Memory B cell (primary cell): ENCODE data around the gene COL4A5.

Experiments
- ATAC-seq: fragments of 150-1000 bp; cut with Tn5 transposase; 2 replicates; pipeline ENCODE4 v1.10.0; 2021; ENCODE audit warnings: low read depth, mild to moderate bottlenecking, moderate library complexity
- DNase-seq, 2 donors: peaks; one replicate each; pipeline ENCODE4 v3.0.0; 2022; ENCODE audit warnings: low spot score in 2 of 2
- H3K27ac Mint-ChIP-seq: one replicate; pipeline ENCODE4 v1.8.0; 2022; ENCODE audit warnings: mild to moderate bottlenecking, moderate library complexity, mixed read lengths
- H3K27me3 Mint-ChIP-seq: one replicate; pipeline ENCODE4 v1.8.0; 2022; ENCODE audit warnings: mixed read lengths
- H3K36me3 Mint-ChIP-seq: one replicate; pipeline ENCODE4 v1.8.0; 2022; ENCODE audit warnings: mild to moderate bottlenecking, mixed read lengths
- H3K4me1 Mint-ChIP-seq: one replicate; pipeline ENCODE4 v1.8.0; 2022; ENCODE audit warnings: mixed read lengths
- H3K4me3 Mint-ChIP-seq: one replicate; pipeline ENCODE4 v1.8.0; 2022; ENCODE audit warnings: mild to moderate bottlenecking, moderate library complexity, mixed read lengths
- H3K9me3 Mint-ChIP-seq: one replicate; pipeline ENCODE4 v1.8.0; 2022; ENCODE audit warnings: mixed read lengths

Gene COL4A5

GRCh38 chrX:108640817-108641216, 201.2 kb downstream of the COL4A5 start:
- Mint-ChIP-seq H3K4me3 (no peak overlapping the region), H3K27me3 (no peaks in the 10 kb centered on the region), H3K9me3 (peaks cover 3% of the 10 kb centered on the region), H3K36me3 (no peaks in the 10 kb centered on the region), H3K27ac (no peak overlapping the region), H3K4me1 (no peaks in the 10 kb centered on the region)
- ATAC-seq, result no peak
- no peak for DNase-seq

DNA sequence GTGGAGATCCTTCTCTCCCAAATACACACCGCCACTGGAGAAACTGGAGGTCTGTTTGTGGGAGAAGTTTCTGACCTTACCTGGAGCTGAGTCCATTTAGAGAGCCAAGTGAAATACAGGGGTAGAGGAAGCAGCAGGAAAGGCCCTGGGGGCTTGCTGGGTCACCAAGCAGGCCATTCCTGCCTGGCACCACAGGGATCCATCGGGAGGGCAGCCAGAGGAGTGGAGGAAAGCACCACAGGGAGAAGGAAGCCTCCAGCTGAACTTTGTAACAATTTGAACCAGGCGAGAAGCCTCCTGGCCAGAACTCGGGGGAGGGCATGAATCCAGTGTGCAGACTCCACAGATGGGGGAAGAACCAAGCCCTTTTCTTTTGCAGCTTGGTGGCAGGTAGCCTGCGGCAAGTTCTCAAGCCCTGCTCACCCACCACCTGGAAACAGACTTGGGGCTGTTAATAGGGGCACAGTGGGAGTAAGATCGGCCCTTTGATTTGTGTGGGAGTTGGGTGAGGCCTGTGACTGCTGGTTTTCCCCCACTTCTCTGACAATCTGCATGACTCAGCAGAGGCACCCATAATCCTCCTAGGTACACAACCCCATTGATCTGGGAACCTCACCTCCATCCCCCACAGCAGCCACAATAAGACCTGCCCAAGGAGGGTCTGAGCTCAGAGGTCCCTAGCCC, 202.1 kb downstream of the COL4A5 start:
- ATAC-seq, result no peak
- H3K9me3 Mint-ChIP-seq, result peaks cover 3% of the 10 kb centered on the region

DNA sequence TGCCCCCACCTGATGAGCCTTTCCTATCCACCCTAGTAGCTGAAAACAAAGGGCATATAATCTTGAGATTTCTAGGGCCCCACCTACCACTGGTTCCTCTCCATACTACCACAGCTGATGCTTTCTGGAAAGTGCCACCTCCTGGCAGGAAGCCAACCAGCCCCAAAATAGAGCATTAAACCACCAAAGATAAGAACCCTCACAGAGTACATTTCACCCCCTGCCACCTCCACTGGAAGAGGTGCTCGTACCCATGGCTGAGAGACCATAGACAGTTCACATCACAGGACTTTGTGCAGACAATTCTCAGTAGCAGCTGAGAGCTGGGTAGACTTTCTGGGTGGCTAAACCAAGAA, 202.6 kb downstream of the COL4A5 start:
- H3K27me3 Mint-ChIP-seq, result no peaks in the 10 kb centered on the region
- no peak overlapping the region for H3K27ac Mint-ChIP-seq
- ATAC-seq, result no peak
- H3K36me3 Mint-ChIP-seq, result no peaks in the 10 kb centered on the region
- H3K9me3 Mint-ChIP-seq, result peaks cover 3% of the 10 kb centered on the region
- no peaks in the 10 kb centered on the region for H3K4me1 Mint-ChIP-seq
- DNase-seq, result no peak
- no peak overlapping the region for H3K4me3 Mint-ChIP-seq

More for the DNA sequence above, 202.1 kb downstream of the COL4A5 start:
- no peaks in the 10 kb centered on the region for H3K27me3 Mint-ChIP-seq
- H3K27ac Mint-ChIP-seq, result no peak overlapping the region
- H3K4me1 Mint-ChIP-seq, result no peaks in the 10 kb centered on the region
- H3K36me3 Mint-ChIP-seq, result no peaks in the 10 kb centered on the region
- no peak for DNase-seq
- no peak overlapping the region for H3K4me3 Mint-ChIP-seq

GRCh38 chrX:108664701-108665100, 225.1 kb downstream of the COL4A5 start:
- no peak overlapping the region for H3K4me3 Mint-ChIP-seq
- H3K36me3 Mint-ChIP-seq, result no peaks in the 10 kb centered on the region
- ATAC-seq, result no peak
- H3K27ac Mint-ChIP-seq, result no peak overlapping the region
- DNase-seq, result no peak
- no peaks in the 10 kb centered on the region for H3K4me1 Mint-ChIP-seq
- no peaks in the 10 kb centered on the region for H3K27me3 Mint-ChIP-seq
- peaks cover 2% of the 10 kb centered on the region for H3K9me3 Mint-ChIP-seq

GRCh38 chrX:108666101-108666500, 226.5 kb downstream of the COL4A5 start:
- no peaks in the 10 kb centered on the region for H3K27me3 Mint-ChIP-seq
- no peak for DNase-seq

GRCh38 chrX:108671526-108671925, 231.9 kb downstream of the COL4A5 start:
- Mint-ChIP-seq H3K36me3 (no peaks in the 10 kb centered on the region), H3K9me3 (no peaks in the 10 kb centered on the region), H3K27me3 (no peaks in the 10 kb centered on the region), H3K4me3 (no peak overlapping the region), H3K27ac (no peak overlapping the region), H3K4me1 (no peaks in the 10 kb centered on the region)
- DNase-seq (no peak), ATAC-seq (no peak)

More at GRCh38 chrX:108666101-108666500, 226.5 kb downstream of the COL4A5 start:
- no peaks in the 10 kb centered on the region for H3K36me3 Mint-ChIP-seq
- no peak overlapping the region for H3K4me3 Mint-ChIP-seq
- no peak overlapping the region for H3K27ac Mint-ChIP-seq
- no peaks in the 10 kb centered on the region for H3K4me1 Mint-ChIP-seq
- no peak for ATAC-seq
- H3K9me3 Mint-ChIP-seq, result no peaks in the 10 kb centered on the region

DNA sequence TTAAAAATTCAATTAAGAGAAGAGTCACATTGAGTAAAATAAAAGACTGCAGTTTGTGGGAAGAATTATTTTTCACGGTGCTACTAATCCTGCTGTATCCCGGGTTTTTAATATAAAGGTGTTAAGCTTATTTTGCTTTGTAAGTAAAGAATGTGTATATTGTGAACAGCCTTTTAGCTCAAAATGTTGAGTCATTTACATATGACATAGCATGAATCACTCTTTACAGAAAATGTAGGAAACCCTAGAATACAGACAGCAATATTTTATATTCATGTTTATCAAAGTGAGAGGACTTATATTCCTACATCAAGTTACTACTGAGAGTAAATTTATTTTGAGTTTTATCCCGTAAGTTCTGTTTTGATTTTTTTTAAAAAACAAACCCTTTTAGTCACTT, 257.1 kb downstream of the COL4A5 start:
- H3K9me3 Mint-ChIP-seq, result no peaks in the 10 kb centered on the region
- H3K27ac Mint-ChIP-seq, result no peak overlapping the region
- peaks cover 1% of the 10 kb centered on the region for H3K27me3 Mint-ChIP-seq
- no peaks in the 10 kb centered on the region for H3K4me1 Mint-ChIP-seq
- no peak overlapping the region for H3K4me3 Mint-ChIP-seq
- ATAC-seq (no peak), DNase-seq (no peak)
- no peaks in the 10 kb centered on the region for H3K36me3 Mint-ChIP-seq

- no peak overlapping the region for H3K4me3 Mint-ChIP-seq
Measured at GRCh38 chrX:108699368-108699767, 259.7 kb downstream of the COL4A5 start.

DNA sequence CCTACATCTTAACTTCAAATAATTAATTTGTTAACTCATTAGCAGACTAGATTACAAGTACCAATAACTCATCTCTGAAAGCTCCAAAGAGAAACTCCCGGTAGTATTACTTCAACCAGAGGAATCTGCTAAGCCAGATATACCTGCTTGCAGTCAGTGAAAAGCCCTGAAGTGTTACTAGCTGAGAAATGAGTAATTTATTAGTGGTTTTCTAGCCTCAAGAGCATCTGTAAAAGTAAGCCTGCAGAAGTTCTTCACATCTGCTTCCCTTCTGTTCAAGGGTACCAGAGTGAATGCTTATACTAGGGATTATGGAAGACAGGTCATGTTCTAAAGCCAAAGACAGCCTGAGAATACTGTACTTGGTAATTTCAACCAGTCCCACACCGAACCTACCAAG, 262.0 kb downstream of the COL4A5 start:
- Mint-ChIP-seq H3K9me3 (no peaks in the 10 kb centered on the region), H3K4me3 (no peak overlapping the region), H3K36me3 (no peaks in the 10 kb centered on the region), H3K27me3 (no peaks in the 10 kb centered on the region), H3K27ac (no peak overlapping the region), H3K4me1 (no peaks in the 10 kb centered on the region)
- ATAC-seq (no peak), DNase-seq (no peak)

More at GRCh38 chrX:108699368-108699767, 259.7 kb downstream of the COL4A5 start:
- no peaks in the 10 kb centered on the region for H3K27me3 Mint-ChIP-seq
- ATAC-seq (no peak), DNase-seq (no peak)
- no peaks in the 10 kb centered on the region for H3K4me1 Mint-ChIP-seq
- no peaks in the 10 kb centered on the region for H3K9me3 Mint-ChIP-seq
- H3K27ac Mint-ChIP-seq, result no peak overlapping the region
- no peaks in the 10 kb centered on the region for H3K36me3 Mint-ChIP-seq

GRCh38 chrX:108702530-108702929, 262.9 kb downstream of the COL4A5 start:
- Mint-ChIP-seq H3K9me3 (no peaks in the 10 kb centered on the region), H3K36me3 (no peaks in the 10 kb centered on the region), H3K27ac (no peak overlapping the region), H3K4me1 (no peaks in the 10 kb centered on the region), H3K4me3 (no peak overlapping the region), H3K27me3 (no peaks in the 10 kb centered on the region)
- no peak for DNase-seq
- ATAC-seq, result no peak

DNA sequence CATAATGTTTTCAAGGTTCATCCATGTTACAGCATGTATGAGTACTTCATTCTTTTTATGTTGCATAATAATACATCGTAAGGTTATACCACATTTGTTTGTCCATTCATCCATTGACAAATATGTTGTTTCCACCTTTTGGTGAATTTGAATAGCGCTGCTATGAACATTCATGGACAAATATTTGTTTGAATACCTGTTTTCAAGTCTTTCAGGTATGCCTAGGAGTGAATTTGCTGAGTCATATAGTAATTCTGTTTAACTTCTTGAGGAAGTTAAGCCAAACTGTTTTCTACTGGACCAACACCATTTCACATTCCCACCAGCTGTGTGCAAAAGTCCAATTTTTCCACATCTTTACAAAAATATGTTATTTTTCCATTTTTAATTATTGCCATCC, 265.2 kb downstream of the COL4A5 start:
- no peak overlapping the region for H3K27ac Mint-ChIP-seq
- no peaks in the 10 kb centered on the region for H3K9me3 Mint-ChIP-seq
- no peaks in the 10 kb centered on the region for H3K4me1 Mint-ChIP-seq
- DNase-seq (no peak), ATAC-seq (no peak)
- H3K4me3 Mint-ChIP-seq, result no peak overlapping the region
- no peaks in the 10 kb centered on the region for H3K27me3 Mint-ChIP-seq
- no peaks in the 10 kb centered on the region for H3K36me3 Mint-ChIP-seq

- ATAC-seq (no peak), DNase-seq (no peak)
- Mint-ChIP-seq H3K4me3 (no peak overlapping the region), H3K4me1 (no peaks in the 10 kb centered on the region), H3K27me3 (no peaks in the 10 kb centered on the region), H3K9me3 (peaks cover 8% of the 10 kb centered on the region), H3K27ac (no peak overlapping the region), H3K36me3 (no peaks in the 10 kb centered on the region)
Measured at GRCh38 chrX:108712886-108713285, 273.2 kb downstream of the COL4A5 start.

DNA sequence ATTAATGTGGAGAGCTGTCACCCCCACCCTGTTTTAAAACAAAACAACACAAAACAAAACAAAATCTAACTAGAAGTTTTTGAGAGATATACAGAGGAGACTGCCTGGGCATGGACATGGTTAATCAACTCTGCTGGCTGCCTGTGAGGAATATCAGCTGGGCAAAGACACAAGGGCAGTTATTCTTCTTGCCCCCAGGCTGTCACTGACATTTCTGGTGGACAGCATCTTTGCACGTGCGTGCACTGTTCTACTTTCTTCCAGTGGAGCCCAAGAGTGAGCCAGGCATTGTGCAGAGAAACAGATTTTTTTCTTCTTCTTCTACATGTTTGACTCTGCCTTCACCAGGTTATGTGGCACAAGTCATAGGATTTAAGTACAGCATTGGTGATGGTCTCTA, 282.9 kb downstream of the COL4A5 start:
- ATAC-seq (no peak), DNase-seq (no peak)
- Mint-ChIP-seq H3K4me1 (no peaks in the 10 kb centered on the region), H3K27me3 (no peaks in the 10 kb centered on the region), H3K9me3 (no peaks in the 10 kb centered on the region), H3K4me3 (no peak overlapping the region), H3K36me3 (no peaks in the 10 kb centered on the region), H3K27ac (no peak overlapping the region)

DNA sequence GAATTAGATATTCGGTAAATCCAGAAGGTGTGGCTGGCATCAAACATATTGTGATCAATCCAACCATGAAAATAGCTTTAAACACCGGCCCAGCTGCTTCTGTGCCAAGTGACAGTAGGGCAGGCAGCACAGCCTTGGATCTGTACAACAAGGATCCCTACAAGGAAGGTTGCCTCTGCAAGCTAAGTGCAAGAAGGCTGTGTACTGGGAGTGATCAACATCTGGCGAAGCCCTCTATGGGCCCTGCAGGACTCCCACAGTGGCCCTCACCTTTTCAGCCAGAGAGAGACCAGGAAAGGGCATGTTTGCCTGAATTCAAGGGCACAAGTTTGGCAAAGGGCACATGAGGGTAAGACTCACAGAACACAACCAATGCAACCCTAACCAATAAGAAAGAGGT, 287.1 kb downstream of the COL4A5 start:
- DNase-seq (no peak), ATAC-seq (no peak)
- Mint-ChIP-seq H3K27ac (no peak overlapping the region), H3K36me3 (no peaks in the 10 kb centered on the region), H3K27me3 (peaks cover 2% of the 10 kb centered on the region), H3K4me3 (no peak overlapping the region), H3K4me1 (no peaks in the 10 kb centered on the region), H3K9me3 (no peaks in the 10 kb centered on the region)

DNA sequence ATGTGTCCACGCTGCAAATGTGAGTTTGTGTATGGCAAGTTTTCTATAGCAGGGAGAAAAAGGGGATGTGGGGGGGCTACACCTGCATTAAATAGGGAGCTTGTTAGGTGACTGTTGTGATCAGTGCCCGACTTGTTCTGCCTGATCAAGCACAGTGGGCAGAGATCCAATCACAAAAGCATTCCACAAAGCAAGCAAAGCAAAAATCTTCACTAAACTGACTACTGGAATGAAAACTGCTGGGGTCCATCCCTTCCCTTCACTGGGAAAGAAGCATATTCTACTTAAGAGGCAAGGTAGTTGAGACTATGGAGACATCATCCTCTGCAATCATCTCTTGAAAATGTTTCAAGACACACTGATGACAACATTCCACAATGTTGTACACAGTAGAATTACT, 291.5 kb downstream of the COL4A5 start:
- no peak overlapping the region for H3K4me3 Mint-ChIP-seq
- peaks cover 3% of the 10 kb centered on the region for H3K27me3 Mint-ChIP-seq
- DNase-seq, result no peak
- no peak for ATAC-seq
- H3K9me3 Mint-ChIP-seq, result no peaks in the 10 kb centered on the region
- no peak overlapping the region for H3K27ac Mint-ChIP-seq
- no peaks in the 10 kb centered on the region for H3K4me1 Mint-ChIP-seq
- H3K36me3 Mint-ChIP-seq, result no peaks in the 10 kb centered on the region
